ENCODE data around the gene RHBG. TPM values are rescaled to one million over a fixed set of nuclear protein-coding genes. Genes with fewer than 3 reads are reported as not detected.

The RHBG gene
- total and polyA plus RNA-seq, 8 donors, result 0.16 to 3.5 (median 0.58) TPM

DNA sequence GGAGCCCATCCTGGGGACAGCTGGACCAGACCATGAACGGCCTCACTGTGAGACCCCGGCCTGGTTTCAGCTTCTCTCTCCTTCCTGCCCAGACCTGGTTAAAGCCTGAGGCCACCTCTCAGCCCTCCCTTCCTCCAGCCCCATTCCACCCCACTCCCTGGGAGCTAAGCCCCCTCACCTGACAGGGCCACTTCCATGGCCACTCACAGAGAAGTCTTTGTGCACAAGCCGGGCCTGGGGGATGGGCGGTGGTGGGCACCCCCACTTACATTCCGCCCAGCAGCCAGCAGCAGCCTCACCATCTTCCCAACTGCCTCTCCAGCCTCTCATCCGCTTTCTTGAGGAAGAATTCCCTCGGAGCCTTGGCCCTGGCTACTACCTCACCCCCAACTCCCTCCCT lies 40.4 kb downstream of the RHBG start:
- no peaks in the 10 kb centered on the region for H3K9me3 ChIP-seq
- DNase-seq (no peak), FAIRE-seq (no peak), ATAC-seq (no peak)
- H3K27me3 ChIP-seq, result peaks cover 0 to under 1% (median 0%) of the 10 kb centered on the region in 4 donors
- no peak overlapping the region for H3K27ac ChIP-seq
- no peaks in the 10 kb centered on the region for H3K36me3 ChIP-seq
- WGBS, 2 donors, result 66 to 74% methylated on average over 7 of the region's 7 CpGs
- TF ChIP-seq, protein P1, sequence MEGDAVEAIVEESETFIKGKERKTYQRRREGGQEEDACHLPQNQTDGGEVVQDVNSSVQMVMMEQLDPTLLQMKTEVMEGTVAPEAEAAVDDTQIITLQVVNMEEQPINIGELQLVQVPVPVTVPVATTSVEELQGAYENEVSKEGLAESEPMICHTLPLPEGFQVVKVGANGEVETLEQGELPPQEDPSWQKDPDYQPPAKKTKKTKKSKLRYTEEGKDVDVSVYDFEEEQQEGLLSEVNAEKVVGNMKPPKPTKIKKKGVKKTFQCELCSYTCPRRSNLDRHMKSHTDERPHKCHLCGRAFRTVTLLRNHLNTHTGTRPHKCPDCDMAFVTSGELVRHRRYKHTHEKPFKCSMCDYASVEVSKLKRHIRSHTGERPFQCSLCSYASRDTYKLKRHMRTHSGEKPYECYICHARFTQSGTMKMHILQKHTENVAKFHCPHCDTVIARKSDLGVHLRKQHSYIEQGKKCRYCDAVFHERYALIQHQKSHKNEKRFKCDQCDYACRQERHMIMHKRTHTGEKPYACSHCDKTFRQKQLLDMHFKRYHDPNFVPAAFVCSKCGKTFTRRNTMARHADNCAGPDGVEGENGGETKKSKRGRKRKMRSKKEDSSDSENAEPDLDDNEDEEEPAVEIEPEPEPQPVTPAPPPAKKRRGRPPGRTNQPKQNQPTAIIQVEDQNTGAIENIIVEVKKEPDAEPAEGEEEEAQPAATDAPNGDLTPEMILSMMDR (IDR thresholded peaks at IDR 0.05), result no peak
- intact Hi-C loops (cut with DNase I), result no loop called here
- H3K4me1 ChIP-seq, result no peaks in the 10 kb centered on the region
- H3K4me3 ChIP-seq, result no peak overlapping the region

DNA sequence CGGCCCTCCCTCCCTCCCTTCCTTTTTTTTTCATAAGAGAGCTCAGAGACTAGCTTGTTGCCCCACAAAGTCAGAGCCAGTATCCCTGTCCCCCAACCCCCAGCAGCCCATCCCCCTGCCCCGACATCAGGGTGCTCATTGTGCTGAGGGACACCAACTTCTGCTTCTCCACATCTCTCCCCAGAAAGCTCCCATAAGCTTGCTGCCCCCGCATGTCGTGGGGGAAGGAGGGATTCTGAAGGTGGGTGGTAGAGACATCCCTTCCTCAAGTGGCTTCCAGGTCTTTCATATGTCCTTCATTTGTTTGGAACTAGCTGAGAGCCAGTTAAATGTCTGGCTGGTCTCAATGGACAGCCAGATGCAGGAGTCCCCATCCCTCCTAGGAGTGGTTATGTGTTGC lies 41.2 kb downstream of the RHBG start:
- intact Hi-C loops (cut with DNase I), result no loop called here
- no peak for FAIRE-seq
- 51 to 58% methylated on average over 4 of the region's 4 CpGs for whole genome bisulfite sequencing, 2 donors

DNA sequence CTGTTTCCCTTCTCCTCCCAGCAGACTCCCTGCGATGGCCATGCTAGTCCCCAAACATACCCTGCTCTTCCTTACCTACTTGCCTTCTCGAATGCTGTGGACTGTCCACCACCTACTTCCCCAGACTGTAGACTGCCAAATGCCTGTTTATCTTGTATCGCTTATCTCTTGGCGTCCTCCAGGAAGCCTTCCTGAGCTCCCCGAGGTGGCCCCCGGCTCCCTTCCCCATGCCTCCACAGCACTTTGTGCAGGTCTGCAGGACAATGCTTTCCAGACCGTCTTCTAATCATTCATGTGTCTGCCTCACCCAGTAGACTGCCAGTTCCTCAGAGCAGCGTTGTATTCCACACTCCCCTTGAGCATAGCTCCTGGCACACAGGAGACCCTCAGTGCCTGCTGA lies 41.7 kb downstream of the RHBG start:
- TF ChIP-seq, protein P1 (IDR thresholded peaks at IDR 0.05), result no peak
- ATAC-seq, result no peak
- Histone ChIP-seq H3K27me3 (peaks cover 0 to 7% (median 0%) of the 10 kb centered on the region in 4 donors), H3K27ac (no peak overlapping the region), H3K9me3 (no peaks in the 10 kb centered on the region), H3K4me1 (no peaks in the 10 kb centered on the region), H3K4me3 (no peak overlapping the region), H3K36me3 (no peaks in the 10 kb centered on the region)
- intact Hi-C loops (cut with DNase I), result no loop called here
- 48 to 59% methylated on average over 8 of the region's 8 CpGs for WGBS, 2 donors
- DNase-seq, result no peak
- FAIRE-seq, result no peak

More for the DNA sequence above, 41.2 kb downstream of the RHBG start:
- no peak for DNase-seq
- no peak overlapping the region for H3K4me3 ChIP-seq
- H3K36me3 ChIP-seq, result no peaks in the 10 kb centered on the region
- H3K4me1 ChIP-seq, result no peaks in the 10 kb centered on the region
- no peaks in the 10 kb centered on the region for H3K9me3 ChIP-seq
- no peak overlapping the region for H3K27ac ChIP-seq
- TF ChIP-seq, protein P1 (IDR thresholded peaks at IDR 0.05), result no peak
- ATAC-seq, result no peak
- H3K27me3 ChIP-seq, result peaks cover 0 to 7% (median 0%) of the 10 kb centered on the region in 4 donors

DNA sequence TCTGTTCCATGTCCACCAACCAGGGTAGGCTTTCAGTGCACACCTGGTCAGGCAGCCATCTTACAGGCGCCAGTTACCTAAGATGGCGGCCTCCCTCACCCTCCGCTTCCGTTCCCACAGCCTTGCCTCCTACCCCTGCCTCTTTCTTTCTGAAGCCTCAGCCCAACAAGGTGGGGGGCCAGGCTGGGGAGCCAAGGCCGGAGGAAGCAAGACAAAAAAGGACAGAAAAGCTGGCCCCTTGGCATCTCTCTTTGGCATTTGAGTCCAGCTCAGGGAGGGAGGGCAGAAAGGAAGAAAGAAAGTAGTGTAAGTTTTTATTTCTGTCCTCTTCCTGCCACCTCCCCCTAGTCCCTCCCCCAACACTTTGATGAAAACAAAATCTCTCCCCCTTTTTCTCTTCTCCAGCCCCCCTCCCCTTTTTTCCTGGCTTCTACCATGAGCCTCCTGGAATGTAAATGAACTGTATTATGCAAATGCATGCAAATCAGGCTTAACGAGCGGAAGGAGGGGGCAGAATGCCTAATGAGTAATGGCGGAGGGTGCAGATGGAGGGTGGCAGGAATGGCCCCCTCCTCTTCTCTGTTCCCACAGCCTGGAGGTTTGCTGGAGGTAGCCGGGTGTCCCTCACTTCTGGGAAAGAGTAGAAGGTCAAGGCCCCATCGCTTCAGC lies 43.8 kb downstream of the RHBG start:
- H3K4me1 ChIP-seq, result no peaks in the 10 kb centered on the region
- DNase-seq (no peak), ATAC-seq (no peak), FAIRE-seq (no peak)
- no peaks in the 10 kb centered on the region for H3K36me3 ChIP-seq
- H3K4me3 ChIP-seq, result no peak overlapping the region
- TF ChIP-seq, protein P1 (IDR thresholded peaks at IDR 0.05), result no peak
- intact Hi-C loops (cut with DNase I), result no loop called here
- no peak overlapping the region for H3K27ac ChIP-seq
- H3K27me3 ChIP-seq, result peaks cover 0 to 7% (median 3%) of the 10 kb centered on the region in 4 donors
- H3K9me3 ChIP-seq, result no peaks in the 10 kb centered on the region
- 77 to 80% methylated on average over 10 of the region's 10 CpGs for WGBS, 2 donors

All from pancreas (tissue), 10 donors.